ENCODE measurements around the gene CALY. TPM values are rescaled to one million over a fixed set of nuclear protein-coding genes. Genes with fewer than 3 reads are reported as not detected.

CALY gene
- total RNA-seq, 3 donors from 2014 or later (not counting 1 experiment from before 2014, with no cell fraction given), result not detected

DNA sequence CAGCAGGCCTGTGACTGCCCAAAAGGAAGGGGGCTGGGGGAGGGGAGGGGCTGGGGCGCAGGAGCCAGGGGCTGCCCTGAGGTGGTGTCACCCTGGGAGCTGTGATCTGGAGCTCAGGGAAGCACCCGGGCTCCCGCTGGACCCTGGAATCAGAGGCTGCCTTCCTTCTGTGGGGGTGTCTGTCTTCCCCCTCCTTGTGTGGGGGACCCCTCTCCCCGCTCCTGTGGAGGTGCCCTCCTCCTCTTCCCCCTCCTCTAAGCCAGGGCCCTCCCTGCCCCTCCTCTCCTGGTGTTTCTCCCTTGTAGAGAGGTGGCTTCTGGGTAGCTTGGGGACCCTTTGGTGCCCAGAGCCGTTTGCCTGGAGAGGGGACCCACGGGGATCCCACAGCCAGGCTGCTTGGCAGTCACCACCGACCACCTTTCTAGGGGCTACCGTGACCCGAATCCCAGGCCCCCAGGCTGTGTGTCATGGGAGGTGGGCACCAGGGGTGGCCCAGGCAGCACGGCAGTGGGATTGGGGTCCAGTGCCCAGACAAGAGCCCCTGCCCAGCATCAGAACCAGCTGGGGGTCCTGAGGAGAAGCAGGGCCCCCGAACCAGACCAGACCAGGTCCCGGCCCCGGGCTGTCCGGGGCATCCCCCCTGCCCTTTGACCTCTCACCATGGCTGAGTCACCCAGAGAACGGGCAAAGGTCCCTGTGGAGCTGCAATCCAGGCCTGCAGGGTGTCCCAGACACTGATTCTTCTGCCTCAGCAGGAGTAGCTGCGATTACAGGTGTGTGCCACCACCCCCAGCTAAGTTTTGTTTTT lies 11.2 kb upstream of the CALY start:
- DNase-seq, result no peak
- H3K36me3 Mint-ChIP-seq, result no peaks in the 10 kb centered on the region
- Histone ChIP-seq H3K4me3 (ENCODE audit: low read length) (no peak overlapping the region), H3K27me3 (ENCODE audit: control insufficient read depth, insufficient read depth, low read length) (peaks cover 8% of the 10 kb centered on the region), H3K9me3 (ENCODE audit: control insufficient read depth, insufficient read depth, low read length) (no peaks in the 10 kb centered on the region), H3K27ac (ENCODE audit: low read length) (no peak overlapping the region), H3K4me1 (ENCODE audit: control insufficient read depth, insufficient read depth, low read length) (no peaks in the 10 kb centered on the region), H3K36me3 (ENCODE audit: control insufficient read depth, insufficient read depth, low read length) (no peaks in the 10 kb centered on the region)
- no peak overlapping the region for H3K4me3 Mint-ChIP-seq
- WGBS (ENCODE audit: insufficient coverage), result 62% methylated on average over 16 of the region's 16 CpGs
- no peak overlapping the region for H3K27ac Mint-ChIP-seq
- no peak for ATAC-seq
- TF ChIP-seq, protein P1, sequence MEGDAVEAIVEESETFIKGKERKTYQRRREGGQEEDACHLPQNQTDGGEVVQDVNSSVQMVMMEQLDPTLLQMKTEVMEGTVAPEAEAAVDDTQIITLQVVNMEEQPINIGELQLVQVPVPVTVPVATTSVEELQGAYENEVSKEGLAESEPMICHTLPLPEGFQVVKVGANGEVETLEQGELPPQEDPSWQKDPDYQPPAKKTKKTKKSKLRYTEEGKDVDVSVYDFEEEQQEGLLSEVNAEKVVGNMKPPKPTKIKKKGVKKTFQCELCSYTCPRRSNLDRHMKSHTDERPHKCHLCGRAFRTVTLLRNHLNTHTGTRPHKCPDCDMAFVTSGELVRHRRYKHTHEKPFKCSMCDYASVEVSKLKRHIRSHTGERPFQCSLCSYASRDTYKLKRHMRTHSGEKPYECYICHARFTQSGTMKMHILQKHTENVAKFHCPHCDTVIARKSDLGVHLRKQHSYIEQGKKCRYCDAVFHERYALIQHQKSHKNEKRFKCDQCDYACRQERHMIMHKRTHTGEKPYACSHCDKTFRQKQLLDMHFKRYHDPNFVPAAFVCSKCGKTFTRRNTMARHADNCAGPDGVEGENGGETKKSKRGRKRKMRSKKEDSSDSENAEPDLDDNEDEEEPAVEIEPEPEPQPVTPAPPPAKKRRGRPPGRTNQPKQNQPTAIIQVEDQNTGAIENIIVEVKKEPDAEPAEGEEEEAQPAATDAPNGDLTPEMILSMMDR (IDR thresholded peaks at IDR 0.05), result no peak
- H3K9me3 Mint-ChIP-seq, result no peaks in the 10 kb centered on the region
- intact Hi-C loops (cut with micrococcal nuclease), result no loop called here
- peaks cover 0 to 5% of the 10 kb centered on the region in 2 donors for H3K4me1 Mint-ChIP-seq
- peaks cover 20 to 23% of the 10 kb centered on the region in 2 donors for H3K27me3 Mint-ChIP-seq (ENCODE audit: low read depth in 2 of 2)

DNA sequence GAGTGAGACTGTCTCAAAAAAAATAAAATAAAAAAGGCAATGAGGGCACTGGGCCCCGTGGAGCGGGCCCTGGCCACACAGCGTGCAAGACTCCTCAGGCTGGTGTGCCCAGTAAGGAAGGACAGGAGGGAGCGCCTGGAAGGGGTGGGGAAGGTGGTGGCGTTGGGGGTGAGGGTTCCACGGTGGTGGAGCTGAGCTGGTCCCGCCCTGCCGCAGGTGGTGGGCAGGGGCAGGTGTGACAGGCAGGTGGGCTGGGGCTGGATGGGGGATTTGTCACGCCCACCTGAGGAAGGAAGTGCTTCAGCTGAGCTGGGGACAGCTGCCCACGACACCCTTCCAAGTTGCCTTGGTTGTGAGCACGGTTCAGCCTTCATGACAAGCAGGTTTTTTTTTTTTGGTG lies 9.7 kb upstream of the CALY start:
- no peak overlapping the region for H3K27ac Mint-ChIP-seq
- no peak overlapping the region for H3K4me3 ChIP-seq (ENCODE audit: low read length)
- no peak for DNase-seq
- WGBS (ENCODE audit: insufficient coverage), result 43% methylated on average over 11 of the region's 11 CpGs
- intact Hi-C loops (cut with micrococcal nuclease), result no loop called here
- H3K36me3 ChIP-seq (ENCODE audit: control insufficient read depth, insufficient read depth, low read length), result no peaks in the 10 kb centered on the region
- no peak overlapping the region for H3K4me3 Mint-ChIP-seq
- H3K9me3 ChIP-seq (ENCODE audit: control insufficient read depth, insufficient read depth, low read length), result no peaks in the 10 kb centered on the region
- H3K4me1 ChIP-seq (ENCODE audit: control insufficient read depth, insufficient read depth, low read length), result no peaks in the 10 kb centered on the region
- H3K27me3 ChIP-seq (ENCODE audit: control insufficient read depth, insufficient read depth, low read length), result peaks cover 11% of the 10 kb centered on the region
- no peak for ATAC-seq
- H3K27ac ChIP-seq (ENCODE audit: low read length), result no peak overlapping the region
- no peaks in the 10 kb centered on the region for H3K36me3 Mint-ChIP-seq
- H3K4me1 Mint-ChIP-seq, result peaks cover 0 to 5% of the 10 kb centered on the region in 2 donors
- peaks cover 28 to 29% of the 10 kb centered on the region in 2 donors for H3K27me3 Mint-ChIP-seq (ENCODE audit: low read depth in 2 of 2)
- no peaks in the 10 kb centered on the region for H3K9me3 Mint-ChIP-seq
- TF ChIP-seq, protein P1 (IDR thresholded peaks at IDR 0.05), result no peak

DNA sequence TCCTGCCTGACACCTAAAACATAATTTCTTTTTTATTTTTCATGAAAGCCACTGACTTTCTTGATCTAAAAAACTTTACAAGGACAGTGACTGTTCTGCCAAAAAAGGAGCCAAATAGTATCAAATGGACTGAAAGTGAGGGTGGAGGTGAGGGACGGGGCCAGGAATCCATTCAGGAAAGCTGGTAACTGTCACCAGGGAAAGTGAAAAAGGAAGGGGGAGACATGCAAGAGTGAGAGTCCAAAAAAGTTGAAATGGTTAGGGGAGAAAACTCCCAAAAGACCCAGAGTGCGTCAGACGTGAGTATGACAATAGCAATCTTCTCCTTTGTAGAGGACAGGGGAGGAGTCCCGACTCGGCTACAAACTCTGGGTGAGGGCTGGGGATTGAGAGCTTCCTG lies 7.5 kb upstream of the CALY start:
- H3K27me3 ChIP-seq (ENCODE audit: control insufficient read depth, insufficient read depth, low read length), result peaks cover 11% of the 10 kb centered on the region
- H3K9me3 Mint-ChIP-seq, result no peaks in the 10 kb centered on the region
- no peak overlapping the region for H3K4me3 Mint-ChIP-seq
- H3K36me3 Mint-ChIP-seq, result no peaks in the 10 kb centered on the region
- peaks cover 27 to 29% of the 10 kb centered on the region in 2 donors for H3K27me3 Mint-ChIP-seq (ENCODE audit: low read depth in 2 of 2)
- TF ChIP-seq, protein P1 (IDR thresholded peaks at IDR 0.05), result no peak
- no peak overlapping the region for H3K27ac ChIP-seq (ENCODE audit: low read length)
- DNase-seq (no peak), ATAC-seq (no peak)
- H3K4me1 ChIP-seq (ENCODE audit: control insufficient read depth, insufficient read depth, low read length), result no peaks in the 10 kb centered on the region
- H3K9me3 ChIP-seq (ENCODE audit: control insufficient read depth, insufficient read depth, low read length), result no peaks in the 10 kb centered on the region
- no peaks in the 10 kb centered on the region for H3K36me3 ChIP-seq (ENCODE audit: control insufficient read depth, insufficient read depth, low read length)
- intact Hi-C loops (cut with micrococcal nuclease), result no loop called here
- WGBS (ENCODE audit: insufficient coverage), result 87% methylated on average over 5 of the region's 5 CpGs
- no peak overlapping the region for H3K27ac Mint-ChIP-seq
- H3K4me1 Mint-ChIP-seq, result peaks cover 0 to 3% of the 10 kb centered on the region in 2 donors
- no peak overlapping the region for H3K4me3 ChIP-seq (ENCODE audit: low read length)
